C4-2B (cell line): ENCODE data around the gene DUSP5.

Source experiments
- H3K27ac ChIP-seq: fragments of 450-650 bp; 2 replicates; pipeline ENCODE4 v1.5.1; 2017
- ZFX ChIP-seq: fragments of 450-650 bp; IDR thresholded peaks from 2 replicates; pipeline ENCODE4 v1.6.1; 2017
- TF ChIP-seq, protein P1 (sequence below): fragments of 450-650 bp; conservative IDR thresholded peaks from 2 replicates; pipeline ENCODE4 v1.5.1; 2017; ENCODE audit warnings: mild to moderate bottlenecking

The DUSP5 gene

DNA sequence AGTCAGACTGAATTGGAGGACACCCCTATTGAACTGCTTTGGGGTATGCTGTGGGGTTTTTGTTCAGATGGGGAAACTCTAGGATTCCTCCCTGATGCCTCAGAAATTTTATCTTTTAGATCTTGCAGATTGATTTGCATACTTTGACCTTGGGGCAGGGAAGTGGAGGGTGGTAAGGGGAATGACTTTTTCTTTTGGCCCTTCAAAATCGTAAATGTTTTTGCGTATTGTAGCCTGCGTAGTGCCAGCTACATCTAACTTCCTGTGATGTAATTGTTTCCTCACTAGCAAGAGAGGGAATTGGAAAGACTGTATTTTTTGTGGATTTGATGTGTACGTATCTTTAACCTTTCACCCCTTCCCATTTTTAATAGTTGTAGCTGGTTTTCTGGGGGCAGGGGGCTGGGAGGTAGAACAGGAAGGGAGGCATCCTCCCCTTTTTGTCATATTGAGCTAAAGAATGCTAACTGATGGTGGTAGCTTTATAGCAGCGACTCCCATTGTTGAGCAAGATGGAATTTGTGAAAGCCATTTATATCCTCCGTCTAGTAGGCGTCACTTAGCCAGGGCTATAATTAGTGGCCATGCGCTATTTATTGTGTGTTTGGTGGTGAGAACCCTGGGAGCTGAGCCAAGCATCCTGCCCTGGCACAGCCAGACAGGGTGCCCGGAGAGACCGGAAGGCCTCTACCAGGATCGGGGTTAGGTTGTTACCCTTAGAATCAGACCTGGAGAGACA is 11.3 kb downstream of the DUSP5 start:
- TF ChIP-seq, protein P1, sequence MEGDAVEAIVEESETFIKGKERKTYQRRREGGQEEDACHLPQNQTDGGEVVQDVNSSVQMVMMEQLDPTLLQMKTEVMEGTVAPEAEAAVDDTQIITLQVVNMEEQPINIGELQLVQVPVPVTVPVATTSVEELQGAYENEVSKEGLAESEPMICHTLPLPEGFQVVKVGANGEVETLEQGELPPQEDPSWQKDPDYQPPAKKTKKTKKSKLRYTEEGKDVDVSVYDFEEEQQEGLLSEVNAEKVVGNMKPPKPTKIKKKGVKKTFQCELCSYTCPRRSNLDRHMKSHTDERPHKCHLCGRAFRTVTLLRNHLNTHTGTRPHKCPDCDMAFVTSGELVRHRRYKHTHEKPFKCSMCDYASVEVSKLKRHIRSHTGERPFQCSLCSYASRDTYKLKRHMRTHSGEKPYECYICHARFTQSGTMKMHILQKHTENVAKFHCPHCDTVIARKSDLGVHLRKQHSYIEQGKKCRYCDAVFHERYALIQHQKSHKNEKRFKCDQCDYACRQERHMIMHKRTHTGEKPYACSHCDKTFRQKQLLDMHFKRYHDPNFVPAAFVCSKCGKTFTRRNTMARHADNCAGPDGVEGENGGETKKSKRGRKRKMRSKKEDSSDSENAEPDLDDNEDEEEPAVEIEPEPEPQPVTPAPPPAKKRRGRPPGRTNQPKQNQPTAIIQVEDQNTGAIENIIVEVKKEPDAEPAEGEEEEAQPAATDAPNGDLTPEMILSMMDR: no peak
- TF ChIP-seq ZFX: no peak

DNA sequence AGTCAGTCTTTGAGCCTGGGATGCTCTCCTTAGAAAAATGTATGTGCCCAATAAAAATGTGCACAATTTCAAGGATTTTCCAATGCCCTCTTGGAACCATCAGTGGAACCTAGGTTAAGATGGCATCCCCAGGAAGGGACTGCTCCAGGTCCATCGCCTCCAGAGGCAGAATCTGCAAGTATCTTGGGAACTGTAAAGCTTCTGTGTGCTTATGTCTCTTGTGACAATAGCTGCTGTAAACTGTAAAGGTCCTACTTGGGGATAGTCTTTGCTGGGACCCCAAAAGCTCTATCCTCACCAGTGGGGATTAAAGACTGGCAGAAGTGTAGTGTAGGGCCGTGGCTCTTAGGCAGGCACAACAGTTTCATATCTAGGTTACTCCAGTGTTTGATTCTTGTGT is 11.9 kb downstream of the DUSP5 start:
- H3K27ac ChIP-seq: no peak overlapping the region
- TF ChIP-seq ZFX: no peak
- TF ChIP-seq, protein P1: no peak

More for the DNA sequence above, 11.3 kb downstream of the DUSP5 start:
- H3K27ac ChIP-seq: no peak overlapping the region

DNA sequence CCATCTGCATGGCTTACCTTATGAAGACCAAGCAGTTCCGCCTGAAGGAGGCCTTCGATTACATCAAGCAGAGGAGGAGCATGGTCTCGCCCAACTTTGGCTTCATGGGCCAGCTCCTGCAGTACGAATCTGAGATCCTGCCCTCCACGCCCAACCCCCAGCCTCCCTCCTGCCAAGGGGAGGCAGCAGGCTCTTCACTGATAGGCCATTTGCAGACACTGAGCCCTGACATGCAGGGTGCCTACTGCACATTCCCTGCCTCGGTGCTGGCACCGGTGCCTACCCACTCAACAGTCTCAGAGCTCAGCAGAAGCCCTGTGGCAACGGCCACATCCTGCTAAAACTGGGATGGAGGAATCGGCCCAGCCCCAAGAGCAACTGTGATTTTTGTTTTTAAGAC is 12.4 kb downstream of the DUSP5 start:
- TF ChIP-seq, protein P1: no peak
- H3K27ac ChIP-seq: no peak overlapping the region

DNA sequence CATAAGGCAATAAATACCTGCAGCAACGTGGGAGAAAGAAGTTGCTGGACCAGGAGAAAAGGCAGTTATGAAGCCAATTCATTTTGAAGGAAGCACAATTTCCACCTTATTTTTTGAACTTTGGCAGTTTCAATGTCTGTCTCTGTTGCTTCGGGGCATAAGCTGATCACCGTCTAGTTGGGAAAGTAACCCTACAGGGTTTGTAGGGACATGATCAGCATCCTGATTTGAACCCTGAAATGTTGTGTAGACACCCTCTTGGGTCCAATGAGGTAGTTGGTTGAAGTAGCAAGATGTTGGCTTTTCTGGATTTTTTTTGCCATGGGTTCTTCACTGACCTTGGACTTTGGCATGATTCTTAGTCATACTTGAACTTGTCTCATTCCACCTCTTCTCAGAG is 13.0 kb downstream of the DUSP5 start:
- no peak overlapping the region for H3K27ac ChIP-seq

DNA sequence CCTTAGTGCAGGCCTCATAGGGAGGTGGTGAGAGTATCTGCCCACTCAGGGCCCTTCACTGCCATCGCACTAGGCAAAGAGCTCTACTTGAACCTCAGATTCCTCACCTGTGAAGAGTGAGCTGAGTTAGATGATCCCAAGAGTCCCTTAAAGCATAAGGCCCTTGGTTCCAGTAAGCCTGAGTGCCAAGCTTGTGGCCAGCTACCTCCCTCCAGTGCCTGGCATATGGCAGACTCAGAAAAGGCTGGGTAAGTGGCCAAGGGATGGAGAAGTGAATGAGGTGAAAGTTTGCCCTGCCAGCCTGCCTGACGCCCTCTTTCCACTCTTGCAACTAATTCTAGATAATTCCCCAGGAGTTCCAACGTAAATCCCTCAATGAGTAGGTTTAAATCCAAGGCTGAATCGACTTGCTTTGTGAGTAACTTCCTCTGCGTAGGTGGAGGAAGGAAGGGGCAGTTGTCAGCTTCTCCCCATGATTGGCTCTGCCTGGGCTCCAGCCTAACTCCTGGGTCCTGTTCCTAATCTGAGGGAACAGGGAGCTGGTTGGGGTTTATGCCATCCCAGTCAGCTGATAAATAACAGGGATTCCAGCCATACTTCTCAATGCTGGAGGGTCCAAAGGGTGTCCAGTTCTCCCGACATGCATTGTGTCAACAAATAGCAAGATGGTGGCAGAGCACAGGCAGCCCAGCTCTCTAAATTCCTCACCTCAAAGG is 14.2 kb downstream of the DUSP5 start:
- TF ChIP-seq, protein P1: no peak
- TF ChIP-seq ZFX: no peak
- no peak overlapping the region for H3K27ac ChIP-seq

More for the DNA sequence above, 13.0 kb downstream of the DUSP5 start:
- TF ChIP-seq, protein P1: no peak
- TF ChIP-seq ZFX: no peak

DNA sequence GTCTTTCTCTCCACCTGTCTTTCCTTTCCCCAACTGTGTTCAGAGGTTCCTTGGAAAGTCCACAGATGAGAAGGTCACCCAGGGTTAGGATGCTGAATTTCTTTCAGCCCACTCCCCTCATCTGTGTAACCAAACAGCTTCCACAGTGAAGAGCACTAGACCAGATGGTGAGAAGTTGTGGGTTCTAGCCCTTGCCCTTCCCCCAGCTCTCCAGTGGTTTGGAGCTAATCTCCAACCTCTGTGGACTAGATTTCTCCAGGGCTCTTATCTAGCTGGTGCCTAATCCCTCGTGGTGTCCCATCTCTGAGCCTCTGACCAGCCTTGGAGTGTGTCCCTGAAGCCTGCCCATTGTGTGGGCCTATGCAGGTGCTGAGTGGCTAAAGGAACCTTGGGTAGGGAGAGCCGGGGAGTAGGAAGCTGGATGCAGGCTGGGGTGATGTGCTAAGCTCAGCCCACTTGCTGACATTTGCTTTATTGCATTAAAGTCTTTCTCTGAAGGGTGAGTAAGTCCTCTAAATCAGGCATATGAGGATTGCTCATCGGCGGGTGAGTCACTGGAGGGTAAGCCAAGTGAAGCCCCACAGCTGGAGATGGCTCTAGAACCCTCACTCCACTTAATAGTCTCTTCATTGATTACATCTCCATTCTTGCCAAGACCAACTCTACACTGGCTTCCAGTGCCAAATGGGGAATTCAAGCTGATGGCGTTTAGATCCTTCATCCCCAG is 14.9 kb downstream of the DUSP5 start:
- H3K27ac ChIP-seq: no peak overlapping the region
- no peak for TF ChIP-seq ZFX
- TF ChIP-seq, protein P1: no peak

DNA sequence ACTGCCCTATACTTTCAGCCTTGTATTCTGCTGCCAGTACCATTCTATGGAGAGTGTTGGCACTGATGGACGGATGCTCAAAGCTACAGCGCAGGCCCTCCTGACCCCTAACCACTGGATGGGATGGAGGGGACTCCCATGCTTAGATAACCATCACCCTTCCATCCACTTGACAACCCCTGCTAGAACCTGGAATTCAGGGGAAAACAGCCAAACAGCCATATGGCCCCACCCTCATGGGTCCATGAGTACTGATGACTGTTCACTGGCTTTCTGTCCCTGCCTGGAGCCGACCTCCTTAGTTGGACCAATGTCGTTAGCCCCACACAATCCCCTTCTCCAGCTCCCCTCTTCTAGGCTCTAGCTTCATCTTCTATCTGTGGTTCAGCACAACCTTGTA is 16.2 kb downstream of the DUSP5 start:
- no peak overlapping the region for H3K27ac ChIP-seq
- no peak for TF ChIP-seq ZFX
- TF ChIP-seq, protein P1: no peak
